ENCODE results near the gene CROCC.

Gene CROCC

DNA sequence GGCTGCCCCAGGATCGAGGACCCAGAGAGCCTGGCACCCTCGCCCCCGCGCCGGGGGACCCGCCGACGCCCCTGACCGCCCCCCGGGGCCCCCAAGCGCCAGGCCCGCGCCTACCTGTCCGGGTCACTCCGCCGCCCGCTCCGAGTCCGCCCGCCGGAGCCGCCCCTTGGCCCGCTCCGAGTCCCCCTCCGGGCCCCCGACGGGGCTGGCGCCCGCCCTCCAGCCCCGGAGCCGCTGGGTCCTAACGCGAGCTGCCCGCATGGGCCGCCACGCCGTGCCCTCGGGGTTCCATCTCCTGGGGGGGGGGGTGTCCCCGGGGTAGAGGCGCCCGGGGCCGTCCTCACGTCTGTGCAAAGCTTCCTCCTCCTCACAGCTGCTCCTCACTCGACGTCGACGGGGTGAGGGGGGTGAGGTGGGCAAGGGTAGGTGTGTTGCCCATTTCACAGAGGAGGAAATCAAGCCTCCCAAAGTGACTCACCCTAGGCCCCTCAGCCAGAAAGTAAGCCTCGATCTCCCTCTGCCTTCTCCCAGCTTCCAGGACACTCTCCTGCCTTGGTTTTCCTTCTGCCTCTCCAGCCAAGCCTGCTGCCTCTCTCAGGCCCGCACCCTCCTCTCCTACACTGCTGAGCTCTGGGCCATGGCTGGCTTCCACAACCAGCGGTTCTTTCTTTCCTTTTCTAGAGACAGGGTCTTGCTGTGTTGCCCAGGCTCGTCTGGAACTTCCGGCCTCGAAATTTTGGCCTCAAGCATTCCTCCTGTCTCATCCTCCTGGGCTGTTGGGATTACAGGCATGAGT is 58.9 kb downstream of the CROCC start, which contains the start of gene MFAP2:
Gene MFAP2, minus strand, starts transcription at position 148 of the 796 bp plus-strand sequence. CDS start 2,347 bp downstream, outside the sequence.
- H3K9ac ChIP-seq (ENCODE audit: low read length): no peak within 1 kb of the TSS
- H2AFZ ChIP-seq (ENCODE audit: low read length): no peak within 1 kb of the TSS
- peaks cover 26% of the 10 kb centered on the region for H3K27me3 ChIP-seq (replicated peaks; ENCODE audit: insufficient read depth, low read length)
- DNase-seq: no peak
- H3K4me1 ChIP-seq (ENCODE audit: low read length): no peaks in the 10 kb centered on the region
- no peak for TF ChIP-seq EZH2 (optimal IDR thresholded peaks at IDR 0.05; ENCODE audit: low read depth, low read length)
- H4K20me1 ChIP-seq (ENCODE audit: insufficient read depth, low read length): no peaks in the 10 kb centered on the region
- H3K9me2 ChIP-seq (replicated peaks; ENCODE audit: insufficient read depth, low read length): no peaks in the 10 kb centered on the region
- H3K4me2 ChIP-seq (ENCODE audit: low read depth, low read length): no peak within 1 kb of the TSS
- no peaks in the 10 kb centered on the region for H3K9me3 ChIP-seq (replicated peaks; ENCODE audit: insufficient read depth, low read length)
- H3K79me2 ChIP-seq (ENCODE audit: low read length): no peaks in the 10 kb centered on the region
- no peak within 1 kb of the TSS for H3K4me3 ChIP-seq (ENCODE audit: low read length)
- no peak within 1 kb of the TSS for H3K27ac ChIP-seq (ENCODE audit: low read length)
- H3K36me3 ChIP-seq (replicated peaks; ENCODE audit: insufficient read depth, low read length): no peaks in the 10 kb centered on the region
- H3F3A ChIP-seq (ENCODE audit: insufficient read depth, low read length): no peaks in the 10 kb centered on the region

- Histone ChIP-seq H3K79me2 (ENCODE audit: low read length) (no peaks in the 10 kb centered on the region), H3K9ac (ENCODE audit: low read length) (no peak overlapping the region), H3K27ac (ENCODE audit: low read length) (no peak overlapping the region), H3K4me3 (ENCODE audit: low read length) (no peak overlapping the region), H3F3A (ENCODE audit: insufficient read depth, low read length) (no peaks in the 10 kb centered on the region), H2AFZ (ENCODE audit: low read length) (no peak overlapping the region), H3K27me3 (replicated peaks; ENCODE audit: insufficient read depth, low read length) (peaks cover 26% of the 10 kb centered on the region), H3K4me2 (ENCODE audit: low read depth, low read length) (no peak overlapping the region), H3K9me2 (replicated peaks; ENCODE audit: insufficient read depth, low read length) (no peaks in the 10 kb centered on the region), H3K4me1 (ENCODE audit: low read length) (no peaks in the 10 kb centered on the region), H3K9me3 (replicated peaks; ENCODE audit: insufficient read depth, low read length) (no peaks in the 10 kb centered on the region), H4K20me1 (ENCODE audit: insufficient read depth, low read length) (no peaks in the 10 kb centered on the region), H3K36me3 (replicated peaks; ENCODE audit: insufficient read depth, low read length) (no peaks in the 10 kb centered on the region)
- DNase-seq: no peak
- TF ChIP-seq CTCF (IDR thresholded peaks at IDR 0.05; ENCODE audit: low read length) (no peak), EZH2phosphoT487 (IDR thresholded peaks at IDR 0.05; ENCODE audit: low read length) (no peak), EZH2 (optimal IDR thresholded peaks at IDR 0.05; ENCODE audit: low read depth, low read length) (no peak)
Observed at GRCh38 chr1:16981269-16981849, 59.6 kb downstream of the CROCC start.

DNA sequence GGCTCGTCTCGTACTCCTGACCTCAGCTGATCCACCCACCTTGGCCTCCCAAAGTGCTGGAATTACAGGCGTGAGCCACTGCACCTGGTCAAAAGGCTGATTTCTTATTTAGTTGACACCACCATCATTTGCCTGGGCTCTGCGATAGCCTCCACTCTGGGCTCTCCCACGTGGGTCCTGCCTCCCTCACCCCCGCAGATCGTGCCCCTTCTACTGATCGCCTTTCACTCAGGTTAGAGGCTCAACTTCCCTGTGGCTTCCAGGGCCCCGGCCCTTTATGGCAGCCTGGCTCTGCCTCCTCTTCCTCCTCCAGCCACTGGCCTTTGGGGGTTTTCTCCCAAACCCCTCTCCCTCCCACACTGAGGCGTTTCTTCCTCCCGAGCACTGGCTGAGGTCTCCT is 61.2 kb downstream of the CROCC start:
- Histone ChIP-seq H3K36me3 (replicated peaks; ENCODE audit: insufficient read depth, low read length) (no peaks in the 10 kb centered on the region), H3K4me1 (ENCODE audit: low read length) (no peaks in the 10 kb centered on the region), H3K9me2 (replicated peaks; ENCODE audit: insufficient read depth, low read length) (no peaks in the 10 kb centered on the region), H3K27ac (ENCODE audit: low read length) (no peak overlapping the region), H3K79me2 (ENCODE audit: low read length) (no peaks in the 10 kb centered on the region), H3F3A (ENCODE audit: insufficient read depth, low read length) (no peaks in the 10 kb centered on the region), H3K4me2 (ENCODE audit: low read depth, low read length) (no peak overlapping the region), H3K9ac (ENCODE audit: low read length) (no peak overlapping the region), H2AFZ (ENCODE audit: low read length) (no peak overlapping the region), H3K9me3 (replicated peaks; ENCODE audit: insufficient read depth, low read length) (no peaks in the 10 kb centered on the region), H3K27me3 (replicated peaks; ENCODE audit: insufficient read depth, low read length) (peaks cover 26% of the 10 kb centered on the region), H3K4me3 (ENCODE audit: low read length) (no peak overlapping the region), H4K20me1 (ENCODE audit: insufficient read depth, low read length) (no peaks in the 10 kb centered on the region)
- TF ChIP-seq EZH2phosphoT487 (IDR thresholded peaks at IDR 0.05; ENCODE audit: low read length) (no peak), EZH2 (optimal IDR thresholded peaks at IDR 0.05; ENCODE audit: low read depth, low read length) (no peak), CTCF (IDR thresholded peaks at IDR 0.05; ENCODE audit: low read length) (no peak)
- DNase-seq: no peak

GRCh38 chr1:16983649-16984048 is 61.9 kb downstream of the CROCC start:
- Histone ChIP-seq H3K27me3 (replicated peaks; ENCODE audit: insufficient read depth, low read length) (peaks cover 26% of the 10 kb centered on the region), H3F3A (ENCODE audit: insufficient read depth, low read length) (no peaks in the 10 kb centered on the region), H2AFZ (ENCODE audit: low read length) (no peak overlapping the region), H3K4me2 (ENCODE audit: low read depth, low read length) (no peak overlapping the region), H3K79me2 (ENCODE audit: low read length) (no peaks in the 10 kb centered on the region), H3K9me3 (replicated peaks; ENCODE audit: insufficient read depth, low read length) (no peaks in the 10 kb centered on the region), H3K9ac (ENCODE audit: low read length) (no peak overlapping the region), H3K9me2 (replicated peaks; ENCODE audit: insufficient read depth, low read length) (no peaks in the 10 kb centered on the region), H3K4me3 (ENCODE audit: low read length) (no peak overlapping the region), H3K36me3 (replicated peaks; ENCODE audit: insufficient read depth, low read length) (no peaks in the 10 kb centered on the region), H3K27ac (ENCODE audit: low read length) (no peak overlapping the region), H4K20me1 (ENCODE audit: insufficient read depth, low read length) (no peaks in the 10 kb centered on the region), H3K4me1 (ENCODE audit: low read length) (no peaks in the 10 kb centered on the region)
- TF ChIP-seq EZH2 (optimal IDR thresholded peaks at IDR 0.05; ENCODE audit: low read depth, low read length) (no peak), CTCF (IDR thresholded peaks at IDR 0.05; ENCODE audit: low read length) (no peak), EZH2phosphoT487 (IDR thresholded peaks at IDR 0.05; ENCODE audit: low read length) (no peak)
- no peak for DNase-seq

Data from MM.1S (cell line).